Body of pancreas (tissue), 4 donors: ENCODE measurements around the gene NUP107.

Experiments used
- CTCF ChIP-seq, 7 experiments: fragments of 450-650 bp in 4 of 7; fragments of 200-600 bp in 3 of 7; sonication (generic) in 3 of 7; IDR thresholded peaks; one replicate each; pipeline ENCODE4 v1.5.1; 2016 to 2019; ENCODE audit warnings: antibody characterized with exemption in 7 of 7
- POLR2A ChIP-seq, 3 donors: fragments of 450-650 bp; IDR thresholded peaks; one replicate each; pipeline ENCODE4 v1.6.1; 2016; ENCODE audit warnings: antibody characterized with exemption in 3 of 3, mild to moderate bottlenecking in 2 of 3

- TF ChIP-seq CTCF (IDR thresholded peaks at IDR 0.05) (no peak), POLR2A (IDR thresholded peaks at IDR 0.05) (no peak)
Observed at GRCh38 chr12:68667291-68667690, 19.5 kb upstream of the NUP107 start.
